Endodermal cell (in vitro differentiated cells): ENCODE data around the gene LACRT. TPM values are rescaled to one million over a fixed set of nuclear protein-coding genes. Genes with fewer than 3 reads are reported as not detected.

Source experiments
- DNase-seq: peaks from one replicate; pipeline ENCODE4 v3.0.0-alpha.2; 2017
- H3K27ac ChIP-seq: 2 replicates; pipeline ENCODE4 v1.5.1; 2013; ENCODE audit warnings: mild to moderate bottlenecking, low read depth, low read length, moderate library complexity
- H3K27me3 ChIP-seq: 2 replicates; pipeline ENCODE4 v1.6.1; 2013; ENCODE audit warnings: mild to moderate bottlenecking, low read length, moderate library complexity; ENCODE audit not compliant: insufficient read depth, control insufficient read depth, poor library complexity, severe bottlenecking
- H3K36me3 ChIP-seq: 2 replicates; pipeline ENCODE4 v1.7.0; 2013; ENCODE audit warnings: mild to moderate bottlenecking, low read length, moderate library complexity; ENCODE audit not compliant: control insufficient read depth, insufficient read depth
- H3K4me1 ChIP-seq: one replicate; pipeline ENCODE4 v1.7.0; 2013; ENCODE audit warnings: low read length; ENCODE audit not compliant: control insufficient read depth, insufficient read depth
- H3K4me3 ChIP-seq: 2 replicates; pipeline ENCODE4 v1.5.1; 2013; ENCODE audit warnings: mild to moderate bottlenecking, low read length, moderate library complexity
- H3K9ac ChIP-seq: 2 replicates; pipeline ENCODE4 v1.6.1; 2013; ENCODE audit warnings: mild to moderate bottlenecking, low read length, moderate library complexity; ENCODE audit not compliant: poor library complexity, severe bottlenecking; ENCODE audit errors: extremely low read depth
- H3K9me3 ChIP-seq: 2 replicates; pipeline ENCODE4 v1.6.1; 2013; ENCODE audit warnings: mild to moderate bottlenecking, low read length, moderate library complexity; ENCODE audit not compliant: control insufficient read depth
- H3K27ac Mint-ChIP-seq: 2 replicates; pipeline ENCODE4 v1.8.0; 2020; ENCODE audit warnings: mixed read lengths
- H3K27me3 Mint-ChIP-seq: 2 replicates; pipeline ENCODE4 v1.8.0; 2021; ENCODE audit warnings: mild to moderate bottlenecking, mixed read lengths; ENCODE audit not compliant: insufficient read depth
- H3K36me3 Mint-ChIP-seq: 2 replicates; pipeline ENCODE4 v1.8.0; 2020; ENCODE audit warnings: low read depth, mixed read lengths
- H3K4me1 Mint-ChIP-seq: 2 replicates; pipeline ENCODE4 v1.8.0; 2020; ENCODE audit warnings: mixed read lengths
- H3K4me3 Mint-ChIP-seq: 2 replicates; pipeline ENCODE4 v1.8.0; 2020; ENCODE audit warnings: mild to moderate bottlenecking, moderate library complexity, mixed read lengths
- H3K9me3 Mint-ChIP-seq: 2 replicates; pipeline ENCODE4 v1.8.0; 2020; ENCODE audit warnings: mild to moderate bottlenecking, mixed read lengths
- CTCF ChIP-seq: fragments of 200-600 bp; sonication (generic); conservative IDR thresholded peaks from 2 replicates; pipeline ENCODE4 v1.5.0; 2021; ENCODE audit warnings: antibody characterized with exemption, mild to moderate bottlenecking
- WGBS, 2 experiments: methylation state at CpG; one replicate each; pipeline versions ENCODE4 v1.1.5 to v1.1.7; 2013; ENCODE audit warnings: missing lambda C conversion rate in 2 of 2, mixed read lengths in 1 of 2; ENCODE audit not compliant: insufficient coverage in 1 of 2, insufficient read length in 1 of 2; 5-methylcytosine and 5-hydroxymethylcytosine counted together
- total RNA-seq, 2 donors: library from RNA; stranded (reverse); fragmentation: NEBNext Ultra II Directional in 1 of 2; extraction: Animal tissue kit (Norgen Biotek cat#: 25700) in 1 of 2; gene quantifications; 2 replicates in 1 of 2; 3 replicates in 1 of 2; pipeline ENCODE4 v1.2.1, GENCODE V29; 2021

The LACRT gene
- total RNA-seq, 2 donors from 2014 or later = not detected

GRCh38 chr12:54602661-54603060 lies 32.0 kb downstream of the LACRT start:
- no peak overlapping the region for H3K27ac ChIP-seq
- WGBS, 2 experiments = 49 to 59% methylated on average over 2 of the region's 2 CpGs
- H3K36me3 Mint-ChIP-seq = no peaks in the 10 kb centered on the region

GRCh38 chr12:54601841-54602240 lies 32.9 kb downstream of the LACRT start:
- peak; percentile 53 for DNase-seq
- Histone ChIP-seq H3K9ac (no peak overlapping the region), H3K27ac (no peak overlapping the region), H3K36me3 (no peaks in the 10 kb centered on the region), H3K4me1 (no peaks in the 10 kb centered on the region), H3K9me3 (no peaks in the 10 kb centered on the region), H3K4me3 (no peak overlapping the region), H3K27me3 (peaks cover 7% of the 10 kb centered on the region)
- Mint-ChIP-seq H3K4me3 (no peak overlapping the region), H3K27ac (no peak overlapping the region), H3K27me3 (peaks cover 31% of the 10 kb centered on the region), H3K9me3 (no peaks in the 10 kb centered on the region), H3K4me1 (peaks cover 4% of the 10 kb centered on the region), H3K36me3 (no peaks in the 10 kb centered on the region)
- TF ChIP-seq CTCF = peak; percentile 20
- WGBS, 2 experiments = 57 to 72% methylated on average over 4 of the region's 4 CpGs

More at GRCh38 chr12:54602661-54603060, 32.0 kb downstream of the LACRT start:
- Histone ChIP-seq H3K9ac (no peak overlapping the region), H3K4me3 (no peak overlapping the region), H3K36me3 (no peaks in the 10 kb centered on the region), H3K9me3 (no peaks in the 10 kb centered on the region), H3K27me3 (peaks cover 15% of the 10 kb centered on the region), H3K4me1 (no peaks in the 10 kb centered on the region)
- peaks cover 4% of the 10 kb centered on the region for H3K4me1 Mint-ChIP-seq
- peak; percentile 17 for DNase-seq
- peaks cover 38% of the 10 kb centered on the region for H3K27me3 Mint-ChIP-seq
- H3K9me3 Mint-ChIP-seq = no peaks in the 10 kb centered on the region
- H3K27ac Mint-ChIP-seq = no peak overlapping the region
- TF ChIP-seq CTCF = no peak
- no peak overlapping the region for H3K4me3 Mint-ChIP-seq

- no peak overlapping the region for H3K9ac ChIP-seq
- DNase-seq = peak; percentile 38
- no peak for TF ChIP-seq CTCF
- peaks cover 5% of the 10 kb centered on the region for H3K4me1 Mint-ChIP-seq
- H3K4me3 ChIP-seq = no peak overlapping the region
- no peaks in the 10 kb centered on the region for H3K36me3 ChIP-seq
- no peak overlapping the region for H3K27ac ChIP-seq
- no peaks in the 10 kb centered on the region for H3K9me3 Mint-ChIP-seq
- H3K27me3 Mint-ChIP-seq = peaks cover 53% of the 10 kb centered on the region
- 92 to 94% methylated on average over 5 of the region's 5 CpGs for WGBS, 2 experiments
- H3K9me3 ChIP-seq = no peaks in the 10 kb centered on the region
- peaks cover 18% of the 10 kb centered on the region for H3K27me3 ChIP-seq
- no peaks in the 10 kb centered on the region for H3K36me3 Mint-ChIP-seq
- H3K4me1 ChIP-seq = peaks cover under 1% of the 10 kb centered on the region
- H3K27ac Mint-ChIP-seq = no peak overlapping the region
- no peak overlapping the region for H3K4me3 Mint-ChIP-seq
Measured at GRCh38 chr12:54598970-54599369, 35.7 kb downstream of the LACRT start.
